ENCODE data around the gene ADAM11. TPM values are rescaled to one million over a fixed set of nuclear protein-coding genes. Genes with fewer than 3 reads are reported as not detected.
"Not testable (repeated sequence)": the region's sequence is repeated elsewhere in the genome, so short reads cannot be mapped to it uniquely, and the experiment has no call there.

ADAM11 gene, protein sequence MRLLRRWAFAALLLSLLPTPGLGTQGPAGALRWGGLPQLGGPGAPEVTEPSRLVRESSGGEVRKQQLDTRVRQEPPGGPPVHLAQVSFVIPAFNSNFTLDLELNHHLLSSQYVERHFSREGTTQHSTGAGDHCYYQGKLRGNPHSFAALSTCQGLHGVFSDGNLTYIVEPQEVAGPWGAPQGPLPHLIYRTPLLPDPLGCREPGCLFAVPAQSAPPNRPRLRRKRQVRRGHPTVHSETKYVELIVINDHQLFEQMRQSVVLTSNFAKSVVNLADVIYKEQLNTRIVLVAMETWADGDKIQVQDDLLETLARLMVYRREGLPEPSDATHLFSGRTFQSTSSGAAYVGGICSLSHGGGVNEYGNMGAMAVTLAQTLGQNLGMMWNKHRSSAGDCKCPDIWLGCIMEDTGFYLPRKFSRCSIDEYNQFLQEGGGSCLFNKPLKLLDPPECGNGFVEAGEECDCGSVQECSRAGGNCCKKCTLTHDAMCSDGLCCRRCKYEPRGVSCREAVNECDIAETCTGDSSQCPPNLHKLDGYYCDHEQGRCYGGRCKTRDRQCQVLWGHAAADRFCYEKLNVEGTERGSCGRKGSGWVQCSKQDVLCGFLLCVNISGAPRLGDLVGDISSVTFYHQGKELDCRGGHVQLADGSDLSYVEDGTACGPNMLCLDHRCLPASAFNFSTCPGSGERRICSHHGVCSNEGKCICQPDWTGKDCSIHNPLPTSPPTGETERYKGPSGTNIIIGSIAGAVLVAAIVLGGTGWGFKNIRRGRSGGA
- under 1 TPM; 0.55 to 0.77 TPM for total RNA-seq

GRCh38 chr17:44758414-44759085, at the start of gene ADAM11:
ADAM11 (plus strand) TSS chr17:44758988; CDS start chr17:44759200, 212 bp downstream.
- H3K9me3 Mint-ChIP-seq, result no peaks in the 10 kb centered on the region
- H3K36me3 Mint-ChIP-seq, result no peaks in the 10 kb centered on the region
- POLR2A ChIA-PET, result interaction anchor here (0.5 kb wide), 1 partner anchor 101 kb away, joined by 3 read pairs; no protein-coding TSS in a partner anchor
- no peak within 1 kb of the TSS for H3K4me3 Mint-ChIP-seq
- ATAC-seq (ENCODE audit: low read depth), result peak; percentile 44
- no peak for DNase-seq
- no peaks in the 10 kb centered on the region for H3K4me1 Mint-ChIP-seq
- H3K27me3 Mint-ChIP-seq, result peaks cover 36% of the 10 kb centered on the region
- H3K27ac Mint-ChIP-seq, result no peak within 1 kb of the TSS

GRCh38 chr17:44719444-44719843, 39.3 kb upstream of the ADAM11 start:
- Mint-ChIP-seq H3K27me3 (no peaks in the 10 kb centered on the region), H3K27ac (no peak overlapping the region), H3K4me3 (no peak overlapping the region), H3K4me1 (peaks cover 2% of the 10 kb centered on the region), H3K9me3 (no peaks in the 10 kb centered on the region), H3K36me3 (peaks cover 18% of the 10 kb centered on the region)
- no peak for ATAC-seq (ENCODE audit: low read depth)
- no peak for DNase-seq
- POLR2A ChIA-PET, result interaction anchor here (1.0 kb wide), 1 partner anchor 430 kb away, joined by 3 read pairs; no protein-coding TSS in a partner anchor

DNA sequence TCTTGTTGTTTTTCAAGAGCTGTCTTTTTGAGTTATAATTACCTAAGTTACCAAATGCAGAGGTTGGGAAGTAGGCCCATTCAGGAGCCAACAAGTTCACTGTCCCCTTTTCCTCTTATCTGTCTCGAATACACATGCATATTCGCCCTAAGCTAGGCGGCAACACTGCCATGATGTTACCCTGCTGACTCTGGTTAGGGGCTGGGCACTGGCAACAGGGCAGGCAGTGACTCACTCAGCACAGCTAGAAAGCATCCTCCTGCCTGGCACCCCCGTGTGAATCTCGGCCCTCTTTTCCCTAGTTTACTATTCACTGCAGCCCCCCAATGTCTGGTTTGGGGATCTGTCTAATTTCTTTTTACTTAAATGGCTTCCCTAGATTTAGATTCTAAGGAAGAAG, 36.5 kb upstream of the ADAM11 start:
- Mint-ChIP-seq H3K4me1 (no peaks in the 10 kb centered on the region), H3K4me3 (no peak overlapping the region), H3K9me3 (no peaks in the 10 kb centered on the region), H3K27ac (no peak overlapping the region), H3K27me3 (no peaks in the 10 kb centered on the region), H3K36me3 (peaks cover 18% of the 10 kb centered on the region)
- ATAC-seq (ENCODE audit: low read depth), result no peak
- DNase-seq, result no peak
- POLR2A ChIA-PET, result no interaction called here

DNA sequence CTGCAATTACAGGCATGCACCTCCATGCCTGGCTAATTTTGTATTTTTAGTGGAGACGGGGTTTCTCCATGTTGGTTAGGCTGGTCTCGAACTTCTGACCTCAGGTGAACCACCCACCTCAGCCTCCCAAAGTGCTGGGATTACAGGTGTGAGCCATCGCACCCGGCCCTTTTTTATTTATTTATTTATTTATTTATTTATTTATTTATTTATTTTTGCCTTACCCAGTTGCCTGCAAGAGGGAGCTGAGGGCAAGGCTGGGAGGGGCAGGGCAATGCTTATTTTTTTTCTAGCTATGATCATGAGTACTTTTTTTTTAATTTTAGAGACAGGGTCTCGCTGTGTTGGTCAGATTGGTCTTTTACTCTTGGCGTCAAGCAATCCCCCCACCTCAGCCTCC, 32.7 kb upstream of the ADAM11 start:
- peaks cover 11% of the 10 kb centered on the region for H3K36me3 Mint-ChIP-seq
- POLR2A ChIA-PET; H3K27me3 Mint-ChIP-seq; H3K9me3 Mint-ChIP-seq; ATAC-seq (ENCODE audit: low read depth); DNase-seq; H3K4me1 Mint-ChIP-seq; H3K27ac Mint-ChIP-seq; H3K4me3 Mint-ChIP-seq: not testable (repeated sequence)

DNA sequence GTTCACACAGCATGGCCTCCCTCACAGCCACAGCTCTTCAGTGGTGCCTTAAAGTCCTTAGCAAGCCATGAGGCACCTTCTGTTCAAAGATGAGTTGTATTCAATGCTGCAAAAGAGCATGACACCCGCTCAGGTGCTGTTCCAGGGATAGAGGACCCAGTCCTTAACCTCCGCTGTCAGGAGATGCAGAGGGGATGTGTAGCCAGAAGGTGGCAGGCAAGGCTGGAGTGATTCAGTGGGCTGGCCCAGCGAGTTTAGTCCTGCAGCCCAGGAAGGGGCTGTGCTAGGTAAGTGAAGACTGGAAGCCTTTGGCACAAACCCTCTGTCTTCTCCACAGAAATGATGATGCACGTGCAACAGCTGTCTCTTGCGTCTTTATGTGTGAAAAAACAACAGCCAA, 25.0 kb upstream of the ADAM11 start:
- Mint-ChIP-seq H3K4me3 (no peak overlapping the region), H3K36me3 (peaks cover 6% of the 10 kb centered on the region), H3K27me3 (no peaks in the 10 kb centered on the region), H3K4me1 (no peaks in the 10 kb centered on the region), H3K27ac (no peak overlapping the region), H3K9me3 (no peaks in the 10 kb centered on the region)
- ATAC-seq (ENCODE audit: low read depth) (no peak), DNase-seq (no peak)
- POLR2A ChIA-PET, result no interaction called here

DNA sequence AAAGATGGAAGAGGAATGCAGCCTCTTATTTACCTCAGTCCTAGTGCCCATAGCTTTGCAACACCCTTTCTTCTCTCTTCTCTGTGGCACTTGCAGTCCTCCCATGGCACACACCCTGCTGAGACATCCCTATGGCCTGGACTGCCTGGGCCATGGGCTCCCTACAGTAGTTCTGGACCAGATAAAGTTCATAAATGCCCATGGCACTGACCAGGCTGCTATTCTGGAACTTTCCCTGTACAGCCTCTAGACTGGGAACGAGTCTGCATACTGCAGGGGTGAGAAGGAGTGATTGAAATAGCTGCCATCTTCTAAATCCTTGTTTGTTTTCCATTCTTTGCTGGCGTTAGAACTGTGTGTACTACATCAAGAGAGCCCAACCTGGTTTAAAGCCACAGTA, 24.5 kb upstream of the ADAM11 start:
- H3K36me3 Mint-ChIP-seq, result peaks cover 6% of the 10 kb centered on the region

DNA sequence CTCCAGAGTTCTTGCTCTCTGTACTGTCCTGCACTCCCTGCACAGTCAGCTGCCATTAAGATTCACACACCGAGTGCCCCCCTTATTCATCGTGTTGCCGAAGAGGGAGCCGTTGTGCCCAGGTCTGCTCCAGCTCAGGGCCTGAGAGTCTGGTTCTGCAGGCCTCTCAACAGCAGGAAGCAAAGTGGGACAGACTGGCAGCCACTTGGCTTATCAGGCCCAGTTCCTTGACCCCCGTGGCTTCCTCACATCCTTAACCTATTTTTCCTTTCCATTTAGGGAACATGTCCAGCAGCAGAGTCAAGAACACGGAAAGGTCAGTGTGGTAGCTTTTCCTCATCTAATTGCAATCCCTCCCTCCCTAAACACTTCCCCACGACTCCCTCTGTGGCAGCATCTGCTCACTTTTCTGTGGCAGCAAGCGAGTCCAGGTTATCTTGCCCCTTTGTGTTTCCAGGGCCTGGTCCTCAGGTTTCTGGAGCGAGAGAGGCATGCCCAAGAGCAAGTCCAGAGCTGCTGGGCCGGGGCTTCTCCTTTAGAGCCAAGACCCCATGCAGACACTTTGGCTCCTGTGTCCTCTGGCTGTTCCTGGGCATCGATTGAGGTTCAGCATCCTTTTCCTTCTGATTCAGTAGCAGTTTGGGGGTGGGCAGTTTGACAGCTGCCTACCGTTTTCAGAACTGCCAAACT, 22.1 kb upstream of the ADAM11 start:
- no peaks in the 10 kb centered on the region for H3K27me3 Mint-ChIP-seq
- no peak overlapping the region for H3K27ac Mint-ChIP-seq
- H3K36me3 Mint-ChIP-seq, result peaks cover 2% of the 10 kb centered on the region
- no peaks in the 10 kb centered on the region for H3K9me3 Mint-ChIP-seq
- DNase-seq, result no peak
- no peak overlapping the region for H3K4me3 Mint-ChIP-seq
- POLR2A ChIA-PET, result no interaction called here
- no peaks in the 10 kb centered on the region for H3K4me1 Mint-ChIP-seq
- no peak for ATAC-seq (ENCODE audit: low read depth)

More for the DNA sequence above, 24.5 kb upstream of the ADAM11 start:
- Mint-ChIP-seq H3K27me3 (no peaks in the 10 kb centered on the region), H3K4me3 (no peak overlapping the region), H3K9me3 (no peaks in the 10 kb centered on the region), H3K27ac (no peak overlapping the region), H3K4me1 (no peaks in the 10 kb centered on the region)
- DNase-seq, result no peak
- POLR2A ChIA-PET, result interaction anchor here (0.6 kb wide), 1 partner anchor 133 kb away, joined by 4 read pairs; no protein-coding TSS in a partner anchor
- no peak for ATAC-seq (ENCODE audit: low read depth)

DNA sequence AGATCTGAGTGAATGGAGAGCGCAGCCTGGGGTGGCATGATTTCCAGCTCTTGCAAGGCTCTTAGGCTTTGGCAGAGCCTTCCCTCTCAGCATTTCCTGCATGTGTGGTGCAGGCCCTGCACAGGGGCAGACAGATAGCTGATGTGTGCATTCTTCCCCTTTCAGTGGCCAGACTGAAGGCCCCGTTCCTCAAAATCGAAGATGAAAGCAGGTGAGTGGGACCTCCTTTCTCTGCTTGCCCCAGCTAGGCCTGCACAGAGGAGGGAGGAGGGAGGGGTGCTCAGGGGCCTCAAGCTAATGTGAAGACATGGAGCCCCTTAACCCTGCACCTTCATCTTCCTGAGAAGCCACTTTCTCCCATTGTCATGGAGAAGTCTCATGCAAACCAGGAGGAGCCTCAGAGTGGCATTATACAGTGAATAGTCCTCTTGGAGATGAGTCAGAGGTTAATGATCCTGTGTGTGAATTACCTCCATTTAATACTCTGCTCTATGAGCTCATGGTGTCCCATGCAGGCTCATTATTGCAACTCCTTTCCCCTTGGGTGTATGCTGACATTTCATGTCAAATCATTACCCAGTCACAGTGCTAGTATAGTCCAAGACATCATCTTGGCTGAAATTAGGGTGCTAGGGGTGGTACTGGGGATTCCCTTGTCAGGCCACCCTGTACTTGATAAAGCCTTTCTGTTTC, 20.4 kb upstream of the ADAM11 start:
- DNase-seq, result no peak
- Mint-ChIP-seq H3K4me1 (no peaks in the 10 kb centered on the region), H3K27ac (no peak overlapping the region), H3K4me3 (no peak overlapping the region), H3K9me3 (no peaks in the 10 kb centered on the region), H3K36me3 (peaks cover 2% of the 10 kb centered on the region), H3K27me3 (no peaks in the 10 kb centered on the region)
- ATAC-seq (ENCODE audit: low read depth), result no peak
- POLR2A ChIA-PET, result no interaction called here

DNA sequence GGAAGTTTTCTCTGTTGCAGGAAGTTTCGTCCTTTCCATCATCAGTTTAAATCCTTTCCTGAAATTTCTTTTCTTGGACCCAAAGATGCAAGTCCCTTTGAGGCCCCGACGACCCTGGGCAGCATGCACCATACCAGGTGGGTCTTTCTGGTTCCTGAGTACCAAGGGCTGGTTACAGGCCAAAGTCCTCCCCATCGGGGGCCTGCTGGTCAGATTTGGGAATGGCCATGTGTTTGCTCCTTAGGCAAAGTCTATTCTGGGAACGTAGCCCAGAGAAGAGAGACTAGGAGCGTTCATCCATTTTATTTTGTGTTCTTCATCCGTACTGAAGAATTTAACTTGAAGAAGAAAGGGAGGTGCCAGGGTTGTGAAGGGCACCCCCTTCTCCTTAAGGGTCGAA, 17.5 kb upstream of the ADAM11 start:
- DNase-seq (no peak), ATAC-seq (ENCODE audit: low read depth) (no peak)
- H3K27me3 Mint-ChIP-seq, result no peaks in the 10 kb centered on the region
- no peak overlapping the region for H3K4me3 Mint-ChIP-seq
- H3K27ac Mint-ChIP-seq, result no peak overlapping the region
- no peaks in the 10 kb centered on the region for H3K4me1 Mint-ChIP-seq
- POLR2A ChIA-PET, result no interaction called here
- no peaks in the 10 kb centered on the region for H3K9me3 Mint-ChIP-seq
- peaks cover 7% of the 10 kb centered on the region for H3K36me3 Mint-ChIP-seq

- H3K27ac Mint-ChIP-seq, result no peak overlapping the region
- POLR2A ChIA-PET, result no interaction called here
Observed at GRCh38 chr17:44745301-44745700, 13.5 kb upstream of the ADAM11 start.

GRCh38 chr17:44745738-44746137, 13.1 kb upstream of the ADAM11 start:
- H3K4me1 Mint-ChIP-seq; POLR2A ChIA-PET; DNase-seq; H3K4me3 Mint-ChIP-seq; ATAC-seq (ENCODE audit: low read depth); H3K9me3 Mint-ChIP-seq; H3K27me3 Mint-ChIP-seq; H3K27ac Mint-ChIP-seq; H3K36me3 Mint-ChIP-seq: not testable (repeated sequence)

More at GRCh38 chr17:44745301-44745700, 13.5 kb upstream of the ADAM11 start:
- no peaks in the 10 kb centered on the region for H3K9me3 Mint-ChIP-seq
- no peaks in the 10 kb centered on the region for H3K27me3 Mint-ChIP-seq
- ATAC-seq (ENCODE audit: low read depth), result no peak
- DNase-seq, result no peak
- peaks cover 10% of the 10 kb centered on the region for H3K36me3 Mint-ChIP-seq
- peaks cover 2% of the 10 kb centered on the region for H3K4me1 Mint-ChIP-seq
- H3K4me3 Mint-ChIP-seq, result no peak overlapping the region

DNA sequence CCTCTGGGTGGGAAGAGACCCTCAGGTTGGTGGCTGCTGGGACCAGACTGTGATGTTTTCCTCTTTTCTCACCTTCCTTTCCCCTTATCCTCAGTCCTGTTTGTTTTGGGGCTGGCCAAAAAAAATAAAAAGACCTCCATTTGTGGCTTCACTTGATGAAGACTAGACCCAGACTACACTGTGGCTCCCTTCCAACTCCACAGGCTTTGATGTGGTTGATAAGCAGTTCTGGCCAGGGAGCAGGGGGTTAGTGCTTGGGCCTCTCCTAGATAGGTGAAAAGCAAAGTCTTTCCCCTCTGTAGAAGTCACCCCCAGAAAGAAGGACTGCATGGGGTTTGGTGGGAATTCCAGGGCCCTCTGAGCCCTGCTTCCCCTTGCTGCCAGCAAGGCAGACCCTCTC, 11.2 kb upstream of the ADAM11 start:
- DNase-seq (no peak), ATAC-seq (ENCODE audit: low read depth) (no peak)
- no peak overlapping the region for H3K27ac Mint-ChIP-seq
- H3K36me3 Mint-ChIP-seq, result peaks cover 10% of the 10 kb centered on the region
- no peaks in the 10 kb centered on the region for H3K27me3 Mint-ChIP-seq
- H3K4me1 Mint-ChIP-seq, result peaks cover 2% of the 10 kb centered on the region
- POLR2A ChIA-PET, result interaction anchor here (1.2 kb wide), 1 partner anchor 16 kb away, joined by 3 read pairs; no protein-coding TSS in a partner anchor
- H3K4me3 Mint-ChIP-seq, result no peak overlapping the region
- no peaks in the 10 kb centered on the region for H3K9me3 Mint-ChIP-seq
